Adrenal gland (tissue), 12 donors: ENCODE data around the gene KLF12. TPM values are rescaled to one million over a fixed set of nuclear protein-coding genes. Genes with fewer than 3 reads are reported as not detected.

Experiments
- DNase-seq, 7 donors: peaks; one replicate each; pipeline ENCODE4 v3.0.0-alpha.2; 2019 to 2020
- H3K27ac ChIP-seq, 5 donors: fragments of 200-600 bp; sonication (generic) in 4 of 5; 1 replicate in 3 of 5; 2 replicates in 2 of 5; pipeline versions ENCODE4 v1.5.1 to v1.8.0; 2016 to 2020; ENCODE audit warnings: mild to moderate bottlenecking in 1 of 5
- H3K27me3 ChIP-seq: fragments of 200-600 bp; 2 replicates; pipeline ENCODE4 v1.8.0; 2021
- H3K36me3 ChIP-seq, 2 donors: fragments of 200-600 bp; replicated peaks in 1 of 2; 1 replicate in 1 of 2; 2 replicates in 1 of 2; pipeline versions ENCODE4 v1.5.1 to v1.8.0; 2018 to 2022
- H3K4me1 ChIP-seq, 2 donors: fragments of 200-600 bp; replicated peaks in 1 of 2; 1 replicate in 1 of 2; 2 replicates in 1 of 2; pipeline versions ENCODE4 v1.5.1 to v1.8.0; 2018 to 2021
- H3K4me3 ChIP-seq, 4 donors: fragments of 200-600 bp; sonication (generic) in 3 of 4; one replicate each; pipeline ENCODE4 v1.5.1; 2016 to 2018
- H3K9me3 ChIP-seq, 3 donors: fragments of 200-600 bp; sonication (generic) in 1 of 3; replicated peaks in 1 of 3; 1 replicate in 2 of 3; 2 replicates in 1 of 3; pipeline versions ENCODE4 v1.5.1 to v1.8.0; 2016 to 2021
- POLR2A ChIP-seq, 2 donors: fragments of 450-650 bp; IDR thresholded peaks; one replicate each; pipeline ENCODE4 v1.6.1; 2017; ENCODE audit warnings: antibody characterized with exemption in 2 of 2, mild to moderate bottlenecking in 2 of 2, moderate library complexity in 1 of 2
- WGBS, 4 donors: extraction: QIAGEN DNeasy Blood & Tissue Kit in 2 of 4; methylation state at CpG; one replicate each; pipeline versions ENCODE4 v1.1.5 to v1.1.7; 2013 to 2017; 5-methylcytosine and 5-hydroxymethylcytosine counted together
- intact Hi-C, 2 donors: fragments of 100-400 bp; cut with DNase I; formaldehyde crosslinking; loops; one replicate each; pipeline versions ENCODE4 v1.14.1 to v1.15.0; 2022 to 2023
- polyA plus RNA-seq, 3 donors: library from polyadenylated mRNA; stranded (reverse); fragments of 200-250 nt in 2 of 3; fragments of 350-450 nt in 1 of 3; fragmentation: Illumina TruSeq in 1 of 3; extraction: RNeasy Lipid Tissue Mini Kit (QIAGEN cat#74804) in 1 of 3; gene quantifications; one replicate each; pipeline ENCODE4 v1.2.3, GENCODE V29; 2013 to 2014
- total RNA-seq, 9 donors: library from RNA; depleted of rRNA in 4 of 9; stranded (reverse); fragments of >200 nt in 4 of 9; fragments of 120-200 nt in 1 of 9; fragmentation: NEBNext Ultra II Directional in 1 of 9; extraction: Animal tissue kit (Norgen Biotek cat#: 25700) in 1 of 9; gene quantifications; one replicate each; pipeline versions ENCODE4 v1.1.0 to v1.2.4, GENCODE V29; 2013 to 2023
- TF ChIP-seq, protein P1 (sequence below), 6 experiments: fragments of 450-650 bp in 4 of 6; fragments of 200-600 bp in 2 of 6; sonication (generic) in 1 of 6; IDR thresholded peaks; 1 replicate in 5 of 6; 2 replicates in 1 of 6; pipeline versions ENCODE4 v1.5.1 to v1.8.0; 2016 to 2021; ENCODE audit warnings: antibody characterized with exemption in 6 of 6, mild to moderate bottlenecking in 2 of 6, moderate library complexity in 1 of 6
- donor health status: healthy with polysubstance abuse.
- donor health status: Bipolar disorder and iron deficiency.
- donor health status: DM: yes; HTN: yes; CAD: no.
- donor health status: DM: no; HTN: no; CAD: no.
- donor health status: DM: no; HTN: no; CAD: no.
- donor health status: DM: yes; HTN: yes; CAD: no.

KLF12 gene
- total and polyA plus RNA-seq, 12 donors: 0.77 to 16.0 (median 4.4) TPM

DNA sequence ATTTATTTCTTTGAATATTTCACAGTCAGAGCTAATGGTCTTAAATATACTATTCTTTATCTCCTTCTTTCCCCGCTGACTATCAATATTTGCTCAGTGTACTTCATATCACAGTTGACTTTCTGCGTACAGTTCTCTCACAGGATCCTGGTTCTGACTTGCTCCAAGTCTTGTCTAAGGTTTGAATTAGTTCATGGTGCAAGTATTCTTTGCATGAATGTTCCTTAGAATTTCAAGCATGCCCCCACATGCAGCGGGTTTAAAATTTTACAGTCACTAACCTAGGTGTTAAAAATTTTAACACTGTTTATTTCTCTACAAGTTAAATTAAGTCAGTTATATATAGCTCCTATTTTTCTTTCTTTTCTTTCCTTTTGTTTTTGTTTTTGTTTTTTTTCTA lies 20.8 kb upstream of the KLF12 start:
- 91 to 98% (median 95%) methylated on average over 3 of the region's 3 CpGs for WGBS, 4 donors
- Histone ChIP-seq H3K9me3 (no peaks in the 10 kb centered on the region), H3K36me3 (no peaks in the 10 kb centered on the region), H3K4me1 (no peaks in the 10 kb centered on the region), H3K27me3 (no peaks in the 10 kb centered on the region), H3K4me3 (no peak overlapping the region), H3K27ac (no peak overlapping the region)
- no peak for DNase-seq
- intact Hi-C loops: no loop called here
- no peak for TF ChIP-seq POLR2A (IDR thresholded peaks at IDR 0.05)

DNA sequence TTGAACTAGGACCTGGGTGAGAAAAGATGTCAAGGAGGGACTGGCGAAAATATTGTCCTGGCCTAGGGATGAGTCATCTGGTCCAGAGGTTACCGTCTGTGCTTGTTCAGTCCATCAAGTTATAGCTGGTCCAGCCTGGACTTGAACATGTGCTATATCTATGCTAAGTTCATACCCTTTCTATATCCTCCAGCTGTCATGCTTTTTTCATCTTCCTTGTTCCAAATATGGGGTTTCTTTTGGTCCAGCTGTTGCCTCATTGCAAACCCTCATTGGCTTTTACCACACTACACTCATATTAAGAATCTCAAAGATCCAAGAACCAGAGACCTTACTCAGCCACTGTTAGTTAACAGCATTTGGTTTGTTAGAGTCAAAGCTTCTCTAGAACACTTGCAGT lies 19.1 kb upstream of the KLF12 start:
- Histone ChIP-seq H3K27ac (no peak overlapping the region), H3K4me3 (no peak overlapping the region), H3K27me3 (no peaks in the 10 kb centered on the region), H3K36me3 (no peaks in the 10 kb centered on the region), H3K4me1 (no peaks in the 10 kb centered on the region), H3K9me3 (no peaks in the 10 kb centered on the region)
- TF ChIP-seq, protein P1, sequence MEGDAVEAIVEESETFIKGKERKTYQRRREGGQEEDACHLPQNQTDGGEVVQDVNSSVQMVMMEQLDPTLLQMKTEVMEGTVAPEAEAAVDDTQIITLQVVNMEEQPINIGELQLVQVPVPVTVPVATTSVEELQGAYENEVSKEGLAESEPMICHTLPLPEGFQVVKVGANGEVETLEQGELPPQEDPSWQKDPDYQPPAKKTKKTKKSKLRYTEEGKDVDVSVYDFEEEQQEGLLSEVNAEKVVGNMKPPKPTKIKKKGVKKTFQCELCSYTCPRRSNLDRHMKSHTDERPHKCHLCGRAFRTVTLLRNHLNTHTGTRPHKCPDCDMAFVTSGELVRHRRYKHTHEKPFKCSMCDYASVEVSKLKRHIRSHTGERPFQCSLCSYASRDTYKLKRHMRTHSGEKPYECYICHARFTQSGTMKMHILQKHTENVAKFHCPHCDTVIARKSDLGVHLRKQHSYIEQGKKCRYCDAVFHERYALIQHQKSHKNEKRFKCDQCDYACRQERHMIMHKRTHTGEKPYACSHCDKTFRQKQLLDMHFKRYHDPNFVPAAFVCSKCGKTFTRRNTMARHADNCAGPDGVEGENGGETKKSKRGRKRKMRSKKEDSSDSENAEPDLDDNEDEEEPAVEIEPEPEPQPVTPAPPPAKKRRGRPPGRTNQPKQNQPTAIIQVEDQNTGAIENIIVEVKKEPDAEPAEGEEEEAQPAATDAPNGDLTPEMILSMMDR (IDR thresholded peaks at IDR 0.05): no peak
- intact Hi-C loops: no loop called here
- 26 to 73% (median 58%) methylated on average over 2 of the region's 2 CpGs for WGBS, 4 donors
- DNase-seq: no peak

DNA sequence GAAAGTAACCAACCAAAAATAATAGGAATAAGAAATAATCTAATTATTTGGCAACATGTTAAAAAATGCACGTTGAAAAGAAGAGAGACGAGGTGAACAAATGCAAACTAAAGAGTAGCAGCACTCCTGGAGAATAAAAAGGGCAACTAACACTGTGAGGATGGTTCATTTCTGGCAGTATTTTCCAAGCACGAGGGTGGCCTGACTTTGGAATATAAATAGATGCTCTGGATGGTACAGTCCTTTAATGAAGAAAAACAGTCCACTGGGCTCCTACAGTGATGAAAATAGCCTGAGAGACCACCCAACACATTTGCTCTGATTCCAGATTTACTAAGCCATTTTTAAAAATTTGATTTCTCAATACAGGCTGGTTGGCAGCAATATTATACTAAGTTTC lies 17.7 kb upstream of the KLF12 start:
- no peaks in the 10 kb centered on the region for H3K4me1 ChIP-seq
- WGBS, 4 donors: 32 to 42% (median 38%) methylated on average over 3 of the region's 3 CpGs
- no peak overlapping the region for H3K4me3 ChIP-seq
- intact Hi-C loops: no loop called here
- no peak for DNase-seq
- H3K9me3 ChIP-seq: no peaks in the 10 kb centered on the region
- H3K36me3 ChIP-seq: no peaks in the 10 kb centered on the region
- no peaks in the 10 kb centered on the region for H3K27me3 ChIP-seq
- H3K27ac ChIP-seq: no peak overlapping the region
- TF ChIP-seq, protein P1 (IDR thresholded peaks at IDR 0.05): no peak
- no peak for TF ChIP-seq POLR2A (IDR thresholded peaks at IDR 0.05)

DNA sequence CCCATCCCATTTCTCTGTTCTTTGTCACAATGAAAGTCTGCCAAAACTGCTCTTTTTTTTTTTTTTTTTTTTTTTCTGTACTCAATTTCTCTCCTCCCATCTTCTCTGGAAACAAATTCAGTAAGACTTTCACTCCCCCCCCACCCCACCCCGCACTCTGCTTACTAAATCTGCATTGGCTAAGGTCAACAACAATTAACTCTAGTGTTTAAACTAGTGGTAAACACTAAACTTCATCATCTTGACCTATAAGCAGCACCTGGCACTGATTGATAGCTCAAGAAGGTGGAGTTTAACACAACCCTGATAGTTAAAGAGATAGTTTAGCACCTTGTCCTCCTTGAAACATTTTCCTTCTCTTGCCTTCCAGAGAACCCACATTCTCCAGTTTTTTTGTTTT lies 14.1 kb upstream of the KLF12 start:
- TF ChIP-seq POLR2A (IDR thresholded peaks at IDR 0.05): no peak
- TF ChIP-seq, protein P1 (IDR thresholded peaks at IDR 0.05): no peak
- H3K36me3 ChIP-seq: no peaks in the 10 kb centered on the region
- no peak overlapping the region for H3K27ac ChIP-seq
- H3K4me3 ChIP-seq: no peak overlapping the region
- 65 to 88% (median 73%) methylated on average over 1 of the region's 1 CpG for WGBS, 4 donors
- H3K27me3 ChIP-seq: no peaks in the 10 kb centered on the region
- no peak for DNase-seq
- intact Hi-C loops: no loop called here
- H3K4me1 ChIP-seq: no peaks in the 10 kb centered on the region
- H3K9me3 ChIP-seq: no peaks in the 10 kb centered on the region

DNA sequence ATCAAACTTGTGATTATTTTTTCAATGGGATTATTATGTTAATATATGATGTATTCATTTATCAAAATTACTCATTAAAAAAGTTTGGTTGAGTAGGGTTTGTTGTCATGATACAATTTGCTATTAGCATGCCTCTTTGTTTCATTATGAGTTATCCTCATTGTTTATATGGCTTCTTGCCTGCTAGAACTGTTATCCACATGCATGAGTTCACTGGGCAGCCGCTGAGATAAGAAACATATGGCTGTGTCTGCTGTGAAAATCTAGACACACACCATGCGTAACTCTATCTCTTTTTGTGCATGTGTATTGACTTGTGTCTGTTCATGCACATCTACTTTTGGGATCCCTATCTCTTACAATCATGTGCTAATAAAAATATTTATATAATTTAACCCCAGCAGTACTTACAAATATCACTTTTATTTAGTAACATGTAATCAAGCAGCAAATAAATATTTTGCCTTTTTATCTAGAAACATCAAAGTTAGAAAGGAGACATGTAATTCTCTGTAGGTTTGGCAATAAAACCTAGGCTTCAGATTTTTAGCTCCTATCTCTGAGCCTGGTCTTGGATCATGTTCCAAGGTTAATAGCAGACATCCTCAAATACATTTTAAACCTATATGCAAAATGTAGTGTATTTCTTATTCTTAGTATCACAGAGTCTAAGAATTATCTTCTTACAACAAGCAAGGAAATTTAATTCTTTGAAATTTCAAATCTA lies 11.2 kb upstream of the KLF12 start:
- H3K9me3 ChIP-seq: no peaks in the 10 kb centered on the region
- no peak overlapping the region for H3K4me3 ChIP-seq
- intact Hi-C loops: no loop called here
- H3K36me3 ChIP-seq: no peaks in the 10 kb centered on the region
- no peaks in the 10 kb centered on the region for H3K27me3 ChIP-seq
- WGBS, 4 donors: 38 to 56% (median 48%) methylated on average over 2 of the region's 2 CpGs
- H3K4me1 ChIP-seq: no peaks in the 10 kb centered on the region
- no peak overlapping the region for H3K27ac ChIP-seq
- DNase-seq: no peak
- TF ChIP-seq, protein P1 (IDR thresholded peaks at IDR 0.05): no peak
- no peak for TF ChIP-seq POLR2A (IDR thresholded peaks at IDR 0.05)
